Vagina (tissue), 2 donors: ENCODE measurements around the gene MRGPRD.

Experiments
- POLR2AphosphoS5 ChIP-seq, 2 donors: sonication (generic); formaldehyde crosslinking; IDR thresholded peaks; one replicate each; pipeline ENCODE4 v1.9.0; 2017; ENCODE audit warnings: antibody characterized with exemption in 2 of 2, mild to moderate bottlenecking in 2 of 2, low read depth in 1 of 2; ENCODE audit not compliant: insufficient read depth in 1 of 2
- TF ChIP-seq, protein P1 (sequence below), 3 experiments: fragments of 450-650 bp in 2 of 3; fragments of 200-600 bp in 1 of 3; sonication (generic) in 1 of 3; IDR thresholded peaks; one replicate each; pipeline ENCODE4 v1.5.1; 2017 to 2019; ENCODE audit warnings: antibody characterized with exemption in 3 of 3, mild to moderate bottlenecking in 2 of 3, moderate library complexity in 2 of 3

DNA sequence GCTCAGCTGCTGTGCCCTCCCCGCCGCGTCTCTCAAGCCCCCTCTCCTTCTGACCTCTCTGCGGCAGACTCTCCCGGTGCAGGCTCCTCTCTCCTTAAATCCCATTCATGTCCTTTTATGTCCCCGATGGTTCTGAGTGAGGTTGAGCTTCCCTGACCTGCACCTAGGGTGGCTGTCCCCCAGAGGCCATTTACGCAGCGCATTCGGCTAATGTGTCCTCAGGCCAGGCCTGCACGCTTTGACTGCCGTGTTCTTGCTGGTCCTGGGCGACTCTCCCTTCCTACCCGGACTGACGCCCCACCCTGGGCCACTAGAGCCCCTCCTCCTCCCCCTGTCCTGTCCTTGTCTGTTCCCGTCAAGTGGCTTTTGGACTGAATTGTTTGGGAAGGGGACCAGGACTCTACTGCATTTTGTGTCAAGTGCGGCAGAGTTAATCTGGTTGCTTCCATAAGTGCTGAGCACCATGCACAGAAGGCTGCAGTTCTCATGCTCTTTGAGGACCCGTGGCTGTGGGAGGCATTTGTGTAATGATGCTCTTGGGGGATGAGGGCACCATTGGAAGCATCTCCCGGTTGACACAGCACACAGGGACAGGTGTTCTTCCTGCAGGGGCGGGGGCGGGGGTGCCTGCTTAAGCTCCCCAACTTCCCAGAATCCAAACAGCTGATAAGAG, 40.0 kb downstream of the MRGPRD start:
- TF ChIP-seq, protein P1, sequence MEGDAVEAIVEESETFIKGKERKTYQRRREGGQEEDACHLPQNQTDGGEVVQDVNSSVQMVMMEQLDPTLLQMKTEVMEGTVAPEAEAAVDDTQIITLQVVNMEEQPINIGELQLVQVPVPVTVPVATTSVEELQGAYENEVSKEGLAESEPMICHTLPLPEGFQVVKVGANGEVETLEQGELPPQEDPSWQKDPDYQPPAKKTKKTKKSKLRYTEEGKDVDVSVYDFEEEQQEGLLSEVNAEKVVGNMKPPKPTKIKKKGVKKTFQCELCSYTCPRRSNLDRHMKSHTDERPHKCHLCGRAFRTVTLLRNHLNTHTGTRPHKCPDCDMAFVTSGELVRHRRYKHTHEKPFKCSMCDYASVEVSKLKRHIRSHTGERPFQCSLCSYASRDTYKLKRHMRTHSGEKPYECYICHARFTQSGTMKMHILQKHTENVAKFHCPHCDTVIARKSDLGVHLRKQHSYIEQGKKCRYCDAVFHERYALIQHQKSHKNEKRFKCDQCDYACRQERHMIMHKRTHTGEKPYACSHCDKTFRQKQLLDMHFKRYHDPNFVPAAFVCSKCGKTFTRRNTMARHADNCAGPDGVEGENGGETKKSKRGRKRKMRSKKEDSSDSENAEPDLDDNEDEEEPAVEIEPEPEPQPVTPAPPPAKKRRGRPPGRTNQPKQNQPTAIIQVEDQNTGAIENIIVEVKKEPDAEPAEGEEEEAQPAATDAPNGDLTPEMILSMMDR (IDR thresholded peaks at IDR 0.05): no peak
- no peak for TF ChIP-seq POLR2AphosphoS5 (IDR thresholded peaks at IDR 0.05; ENCODE audit: insufficient read depth in 1 of 2, low read depth in 1 of 2)
